Smooth muscle cell of the brain vasculature (primary cell): Measurements from ENCODE around the gene APOD.

Experiments
- DNase-seq: peaks from one replicate; pipeline ENCODE4 v3.0.0-alpha.2; 2012; ENCODE audit warnings: low read depth, low spot score

Gene APOD

DNA sequence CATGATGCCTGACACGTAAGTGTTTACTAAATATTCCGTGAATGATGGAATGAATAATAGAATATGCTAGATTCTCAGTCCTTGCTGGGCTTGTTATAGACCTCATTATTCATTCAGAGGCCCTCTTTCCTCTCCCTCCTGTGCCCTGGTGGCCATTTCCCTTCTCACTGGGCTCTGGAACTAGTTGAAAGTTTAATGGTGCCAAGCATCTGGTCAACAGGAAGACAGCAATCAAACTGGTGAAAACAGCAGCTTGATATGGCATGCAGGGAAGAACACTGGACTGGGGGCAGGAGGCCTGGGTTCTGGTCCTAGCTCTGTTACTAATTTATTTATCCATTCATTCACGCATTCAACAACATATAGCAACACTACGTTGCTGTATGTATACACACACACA is 3.7 kb upstream of the APOD start:
- no peak for DNase-seq

DNA sequence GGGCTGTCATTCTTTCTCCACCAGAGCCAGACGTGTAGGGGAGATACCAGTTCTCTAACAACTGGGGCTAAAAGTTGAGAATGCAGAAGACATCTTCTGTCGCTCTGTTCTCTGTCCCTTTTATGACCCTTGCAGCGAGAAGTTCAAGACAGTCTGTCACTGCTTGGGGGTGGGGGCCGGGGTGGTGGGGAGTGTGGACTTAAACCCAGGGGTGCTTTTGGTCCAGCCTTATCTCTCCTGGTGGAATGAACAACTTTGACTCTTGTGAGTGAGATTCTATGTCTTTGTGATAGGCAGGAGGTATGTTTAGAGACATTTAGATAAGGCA is 767 bp upstream of the APOD start:
- DNase-seq = no peak

DNA sequence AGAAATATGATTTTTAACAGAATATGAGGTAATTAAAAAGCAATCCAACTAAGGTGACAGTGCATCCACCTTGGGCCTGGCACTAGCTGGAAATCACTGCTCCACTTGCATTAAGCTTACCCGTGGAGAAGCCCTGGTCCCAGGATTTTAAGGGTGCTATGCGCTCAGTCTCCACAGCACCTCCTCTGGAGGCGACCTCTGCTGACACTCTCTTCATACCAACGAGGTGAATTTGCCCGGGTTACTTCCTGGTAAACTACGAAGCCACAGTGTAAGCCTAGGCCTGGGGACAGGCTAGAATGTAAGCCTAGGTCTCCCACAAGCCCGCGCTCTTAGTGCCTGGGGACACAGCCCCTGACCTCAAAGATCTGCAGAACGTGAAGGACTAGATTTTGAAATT is 793 bp downstream of the APOD start:
- no peak for DNase-seq

DNA sequence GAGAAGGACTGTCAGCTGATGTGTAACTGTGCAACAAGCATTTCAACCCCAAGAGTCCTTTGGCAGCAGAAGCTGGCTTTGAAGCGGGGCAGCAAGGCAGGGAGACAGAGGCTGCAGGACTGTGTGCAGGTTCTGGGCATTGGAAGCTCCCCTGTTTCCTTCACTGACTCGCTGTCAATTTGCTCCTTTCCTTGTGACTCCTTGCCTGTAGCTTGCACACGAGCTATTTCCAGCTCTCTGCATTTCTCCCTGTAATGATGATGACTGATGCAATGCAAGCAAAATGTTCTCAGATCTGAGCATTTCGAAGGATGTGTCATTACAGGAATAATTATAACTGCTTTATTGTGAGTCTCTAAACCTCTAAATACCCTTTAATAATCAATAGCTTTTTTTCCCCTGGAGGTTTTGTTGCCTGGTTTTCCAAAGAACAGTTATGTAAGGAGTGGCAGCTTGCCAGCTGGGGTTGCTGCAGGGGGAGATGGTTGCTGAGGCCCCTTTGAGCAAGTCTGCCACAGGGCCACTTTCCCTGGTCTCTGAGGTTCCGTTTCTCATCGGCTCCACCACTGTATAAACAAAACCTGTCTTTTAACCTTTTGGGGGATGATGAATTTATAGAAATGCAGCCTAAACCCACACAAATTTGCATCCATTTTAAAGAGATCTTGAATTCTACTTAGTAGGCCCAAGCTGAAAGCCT is 2.8 kb downstream of the APOD start:
- DNase-seq = no peak

DNA sequence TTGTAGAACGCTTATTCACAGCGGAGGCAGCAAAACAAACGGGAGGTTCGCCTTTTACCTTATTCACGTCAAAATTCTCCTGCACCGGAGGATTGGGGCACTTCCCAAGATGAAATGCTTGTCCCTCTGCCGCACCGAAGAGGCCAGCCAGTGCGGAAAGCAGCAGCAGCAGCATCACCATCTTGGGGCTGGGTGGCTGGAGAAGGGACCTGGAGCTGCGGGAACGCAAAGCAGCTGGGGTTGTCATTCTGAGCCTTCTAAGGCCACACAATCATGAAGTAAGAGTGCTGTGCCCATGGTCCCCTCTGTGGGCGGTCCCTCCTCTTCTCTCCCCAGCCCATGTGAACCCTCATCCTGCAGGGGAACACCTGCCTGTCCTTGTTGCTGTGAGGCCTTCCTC is 4.5 kb downstream of the APOD start:
- DNase-seq = no peak

DNA sequence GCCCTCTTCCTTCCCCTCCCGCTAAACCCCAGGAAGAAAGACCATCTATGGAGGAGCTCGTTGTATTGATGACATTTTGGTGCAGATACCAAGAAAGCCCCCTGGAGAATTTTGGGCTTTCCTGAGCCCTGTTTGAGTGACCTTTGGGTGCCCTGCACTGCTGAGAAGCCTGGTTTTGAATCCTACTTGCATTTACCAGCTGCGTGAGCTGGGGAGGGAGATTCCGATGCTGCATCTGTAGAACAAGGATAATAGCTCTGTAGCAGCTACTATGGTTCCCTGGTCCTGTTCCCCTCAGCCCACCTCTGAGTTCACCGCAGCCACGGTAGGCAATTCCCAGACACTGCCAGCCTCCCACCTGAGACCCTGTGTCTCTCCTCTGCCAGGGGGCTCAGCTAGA is 5.2 kb downstream of the APOD start:
- DNase-seq = no peak

DNA sequence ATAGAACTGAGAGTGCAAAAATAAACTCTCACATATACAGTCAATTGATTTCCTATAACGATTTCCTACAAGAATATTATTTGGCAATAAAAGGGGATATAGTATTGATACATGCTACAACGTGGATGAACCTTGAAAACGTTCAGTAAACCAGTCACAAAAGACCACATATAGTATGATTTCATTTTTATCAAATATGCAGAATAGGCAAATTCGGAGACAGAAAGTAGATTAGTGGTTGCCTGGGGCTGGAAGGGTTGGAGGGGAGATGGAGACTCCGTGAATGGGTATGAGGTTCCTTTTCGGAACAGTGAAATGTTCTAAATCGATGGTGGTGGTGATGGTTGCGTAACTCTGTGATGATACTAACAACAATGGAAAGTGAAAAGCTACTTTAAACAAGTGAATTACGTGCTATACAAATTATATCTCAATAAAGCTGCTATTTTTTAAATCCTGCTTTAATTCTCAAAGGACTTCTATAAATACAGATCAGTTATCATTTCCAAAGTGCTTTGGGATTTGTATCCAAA is 6.0 kb downstream of the APOD start:
- no peak for DNase-seq

DNA sequence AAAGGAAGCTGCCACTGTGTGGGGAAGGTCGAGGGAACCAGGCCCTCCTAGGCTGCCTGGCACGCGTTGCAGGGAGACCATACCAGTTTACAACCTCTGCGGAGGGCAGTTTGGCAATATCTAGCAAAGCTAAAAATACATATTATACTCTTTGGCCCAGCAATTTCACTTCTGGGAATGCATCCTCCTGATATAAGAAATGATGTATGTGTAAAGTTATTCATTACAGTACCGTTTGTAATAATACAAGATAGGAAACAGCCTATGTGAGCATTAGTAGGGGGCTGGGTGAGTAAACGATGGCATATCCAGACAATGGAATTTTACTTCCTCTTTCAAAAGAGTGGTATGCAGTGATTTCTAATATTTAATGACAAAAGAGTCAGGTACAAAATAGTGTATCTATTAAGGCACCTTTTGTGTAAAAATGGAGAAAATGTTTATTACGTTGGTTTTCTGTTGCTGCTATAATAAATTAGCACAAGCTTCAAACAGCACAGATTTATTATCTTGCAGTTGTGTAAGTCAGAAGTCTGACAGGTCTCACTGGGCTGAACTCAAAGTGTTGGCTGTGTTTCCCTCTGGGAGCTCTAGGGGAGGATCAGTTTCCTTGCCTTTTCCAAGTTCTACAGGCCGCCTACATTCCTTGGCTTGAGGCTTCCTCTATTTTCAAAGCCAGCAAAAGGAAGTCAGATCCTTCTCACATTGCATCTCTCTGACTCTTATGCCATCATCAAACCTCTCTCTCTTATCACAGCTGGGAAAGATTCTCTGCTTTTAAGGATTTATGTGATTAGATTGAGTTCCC is 9.0 kb downstream of the APOD start:
- DNase-seq = no peak

DNA sequence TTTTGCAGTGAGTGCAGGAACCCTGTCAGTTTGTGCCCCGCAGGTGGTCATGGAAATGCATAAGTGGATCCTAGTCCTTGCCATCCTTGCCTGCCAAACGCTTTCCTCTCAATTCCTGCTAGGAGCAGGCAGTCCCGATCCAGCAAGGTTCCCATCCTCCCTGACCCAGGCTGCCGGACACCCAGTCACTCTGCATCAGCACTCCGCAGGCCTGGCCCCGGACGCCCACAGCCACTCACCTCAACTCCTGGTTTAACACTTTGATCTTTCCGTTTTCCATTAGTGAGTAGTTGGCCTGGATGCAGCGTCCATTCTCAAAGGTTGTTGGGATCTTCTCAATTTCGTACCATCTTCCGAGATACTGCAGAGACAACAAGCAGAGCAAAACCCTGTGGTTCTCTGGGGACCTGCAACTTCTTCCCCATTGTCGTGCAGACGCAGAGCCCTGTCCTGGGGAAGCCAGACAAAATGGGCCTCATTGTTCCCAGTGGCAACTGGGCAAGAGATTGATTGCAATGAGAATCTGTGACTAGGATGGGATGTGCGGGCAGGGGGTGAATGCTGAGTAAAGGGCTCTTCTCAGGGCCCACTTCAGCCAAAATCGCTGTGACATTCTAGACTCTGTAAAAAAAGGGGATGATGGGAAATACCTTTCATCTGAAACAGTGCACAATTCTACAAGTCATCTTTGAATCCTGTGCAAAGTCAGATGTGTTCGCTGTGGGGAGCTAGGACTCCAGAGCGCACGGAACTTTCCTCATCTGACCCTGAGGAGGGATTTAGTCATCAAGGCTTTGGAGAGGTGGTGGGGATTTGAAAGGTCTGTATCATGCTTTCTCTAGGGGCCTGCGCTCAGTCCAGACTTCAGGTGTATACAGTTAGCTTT is 9.9 kb downstream of the APOD start:
- DNase-seq = no peak

DNA sequence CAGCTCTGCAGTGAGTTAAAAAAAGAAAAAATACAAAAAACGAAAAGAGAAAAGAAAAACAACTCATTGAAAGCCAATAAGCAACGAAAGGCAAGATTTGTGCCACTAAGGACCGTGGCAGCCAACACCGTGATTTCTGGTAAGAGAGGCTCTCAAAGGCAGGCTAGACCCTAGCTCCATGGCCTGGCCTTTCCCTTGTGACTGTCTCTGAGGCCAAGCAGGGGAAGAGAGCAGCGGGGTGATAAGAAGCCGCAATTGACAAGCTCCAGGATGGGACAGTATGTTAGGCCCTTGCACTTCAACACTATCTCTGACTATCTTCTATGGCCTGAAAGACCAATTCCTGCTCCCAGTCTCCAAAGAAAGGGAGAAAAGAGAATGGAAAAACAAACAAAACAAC is 12.4 kb downstream of the APOD start:
- DNase-seq = no peak

DNA sequence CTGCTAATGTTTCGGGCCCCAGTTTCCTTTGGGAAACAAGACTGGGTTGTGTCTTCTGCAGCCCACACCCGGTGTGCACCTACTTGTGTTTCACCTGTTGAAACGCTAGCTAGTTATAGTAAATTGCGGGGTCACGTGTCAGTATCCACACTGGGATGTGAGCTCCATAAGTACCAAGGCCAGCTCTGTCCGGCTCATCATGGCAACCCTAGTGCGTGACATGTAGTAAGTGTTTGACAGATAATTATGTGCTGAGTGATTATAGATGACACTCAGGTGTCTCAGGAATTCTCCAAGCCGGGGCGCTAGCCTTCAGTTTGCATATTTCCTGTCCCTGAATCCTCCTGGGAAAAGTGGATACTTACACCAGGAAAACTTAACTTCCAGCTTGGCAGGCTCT is 12.8 kb downstream of the APOD start:
- DNase-seq = no peak

DNA sequence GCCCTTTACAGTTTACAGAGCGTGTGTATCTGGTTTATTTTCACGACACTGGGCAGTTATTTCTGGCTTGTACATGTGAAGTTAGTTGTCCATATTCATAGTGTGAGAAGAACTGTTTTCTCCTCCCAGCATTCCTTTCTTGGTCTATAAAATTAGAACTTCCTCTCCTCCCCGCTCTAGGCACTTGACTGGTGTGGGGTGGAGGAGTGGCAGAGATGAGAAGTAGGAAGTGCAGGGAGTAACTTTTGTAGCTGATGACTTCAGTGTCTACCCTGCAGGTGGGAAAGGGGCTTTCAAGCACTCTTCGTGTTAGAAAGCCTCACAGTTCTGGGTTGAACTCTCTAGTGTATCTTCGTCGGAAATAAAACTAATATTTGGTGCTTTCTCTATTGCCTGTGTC is 13.4 kb downstream of the APOD start:
- no peak for DNase-seq

DNA sequence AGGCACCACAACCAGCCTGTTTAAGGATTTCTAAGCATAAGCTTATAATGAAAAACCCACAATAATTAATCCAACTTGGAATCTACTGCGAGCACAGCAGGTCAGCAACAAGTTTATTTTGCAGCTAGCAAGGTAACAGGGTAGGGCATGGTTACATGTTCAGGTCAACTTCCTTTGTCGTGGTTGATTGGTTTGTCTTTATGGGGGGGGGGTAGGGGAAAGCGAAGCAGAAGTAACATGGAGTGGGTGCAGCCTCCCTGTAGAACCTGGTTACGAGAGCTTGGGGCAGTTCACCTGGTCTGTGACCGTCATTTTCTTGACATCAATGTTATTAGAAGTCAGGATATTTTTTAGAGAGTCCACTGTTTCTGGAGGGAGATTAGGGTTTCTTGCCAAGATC is 15.1 kb downstream of the APOD start:
- DNase-seq = no peak

DNA sequence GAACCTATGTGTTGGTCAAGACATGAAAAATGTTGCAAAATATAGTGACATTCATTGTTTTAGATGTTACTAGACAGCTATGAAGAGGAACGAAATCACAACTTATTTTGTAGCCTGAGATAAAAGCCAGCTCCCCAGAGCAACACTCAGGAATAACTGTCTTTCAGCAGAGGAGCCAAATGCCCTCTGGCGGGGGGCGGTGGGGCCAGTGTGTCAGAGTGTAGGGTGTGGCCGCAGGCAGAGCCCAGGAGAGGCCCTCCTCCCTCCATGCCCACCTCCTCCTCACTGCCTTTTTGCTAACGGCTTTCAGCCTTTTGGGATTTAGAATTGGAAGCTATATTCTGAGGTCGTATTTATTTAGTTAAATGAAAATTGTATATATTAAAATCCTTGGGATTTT is 16.9 kb downstream of the APOD start:
- DNase-seq = no peak

DNA sequence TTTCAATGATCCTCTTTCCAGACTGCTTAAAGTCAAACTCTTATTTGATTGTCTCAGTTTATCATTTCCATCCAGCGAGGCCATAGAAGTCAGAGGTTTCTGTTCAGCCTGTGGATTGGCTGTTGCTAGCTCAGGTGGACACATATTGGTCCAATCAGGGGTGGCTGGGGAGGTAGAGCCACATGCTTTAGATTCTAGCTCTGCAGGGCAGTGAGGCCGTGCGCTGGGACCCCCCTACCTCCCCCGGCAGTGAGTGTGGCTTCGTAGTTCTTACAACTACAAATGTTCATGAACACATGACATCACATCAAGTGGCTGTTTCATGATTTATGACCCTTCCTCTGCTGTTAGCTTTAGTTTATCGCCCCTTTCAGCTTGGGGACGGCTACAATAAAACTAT is 18.0 kb downstream of the APOD start:
- DNase-seq = no peak

DNA sequence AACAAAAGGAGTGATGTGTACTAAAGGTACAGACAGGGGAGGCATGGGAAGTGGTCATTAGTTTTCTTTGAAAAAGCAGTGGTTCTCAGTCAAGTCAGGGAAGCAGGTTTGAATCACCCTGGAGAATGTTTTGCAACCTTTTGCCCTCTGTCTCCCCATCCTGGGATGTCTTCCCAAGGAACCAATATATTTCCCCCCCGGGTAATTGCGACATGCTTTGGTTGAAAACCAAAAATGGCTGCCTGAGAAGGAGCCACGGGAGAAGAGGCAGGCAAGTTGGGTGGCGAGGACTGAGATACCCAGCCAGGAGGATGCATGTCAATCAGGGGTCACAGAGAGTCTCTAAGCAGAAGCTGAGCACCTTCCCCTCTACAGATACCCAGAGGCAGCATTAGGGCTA is 20.4 kb downstream of the APOD start:
- DNase-seq = no peak

DNA sequence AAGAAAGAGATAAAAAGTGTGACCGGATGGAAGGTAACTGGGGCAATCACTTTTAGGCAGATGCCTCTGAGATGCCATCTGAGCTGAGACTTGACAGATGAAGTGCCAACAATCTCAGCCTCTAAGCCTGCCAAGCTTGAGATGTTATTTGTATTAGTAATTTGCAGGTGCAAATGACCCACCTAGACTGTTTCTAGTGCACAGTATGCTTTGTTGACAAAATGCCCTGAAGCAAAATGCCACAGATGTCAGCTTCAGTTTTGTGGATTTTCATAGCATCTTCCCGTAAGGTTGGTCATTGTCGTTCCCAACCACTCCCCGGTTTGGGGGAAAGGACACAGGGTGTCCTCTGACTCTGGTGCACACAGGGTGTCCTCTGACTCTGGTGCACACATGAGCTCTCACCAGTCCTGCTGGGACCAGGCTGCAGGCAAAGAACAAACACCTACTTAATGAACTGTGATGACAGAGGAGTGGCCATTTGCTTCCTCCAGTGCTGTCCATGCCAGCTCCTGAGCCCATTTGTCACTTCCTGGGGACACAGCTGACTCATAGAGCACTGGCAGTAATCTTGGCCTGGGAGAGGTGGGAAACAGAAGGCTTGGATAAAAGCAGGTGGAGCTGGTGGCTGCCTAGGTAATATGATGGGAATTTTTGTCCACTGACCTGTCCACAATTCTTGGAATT is 23.9 kb downstream of the APOD start:
- no peak for DNase-seq

DNA sequence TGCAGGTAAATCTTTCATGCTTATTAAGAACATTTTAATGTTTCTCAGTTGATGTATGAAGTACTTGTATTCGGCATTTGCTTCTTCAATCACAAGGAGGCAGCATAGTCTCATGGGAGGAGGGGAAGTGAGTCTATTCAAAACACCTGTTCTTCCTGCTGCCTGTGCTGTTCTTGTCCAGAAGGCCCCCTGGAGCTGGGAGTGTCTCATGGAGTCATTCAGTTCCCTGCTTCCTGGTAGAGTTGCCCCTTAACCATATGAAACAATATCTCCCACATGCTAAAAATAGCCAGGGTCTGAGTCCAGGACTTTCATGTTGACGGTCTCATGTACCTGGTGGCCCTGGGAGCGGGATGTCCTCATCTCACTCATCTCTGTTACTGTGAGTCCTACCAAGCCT is 25.1 kb downstream of the APOD start:
- DNase-seq = peak; percentile 44

DNA sequence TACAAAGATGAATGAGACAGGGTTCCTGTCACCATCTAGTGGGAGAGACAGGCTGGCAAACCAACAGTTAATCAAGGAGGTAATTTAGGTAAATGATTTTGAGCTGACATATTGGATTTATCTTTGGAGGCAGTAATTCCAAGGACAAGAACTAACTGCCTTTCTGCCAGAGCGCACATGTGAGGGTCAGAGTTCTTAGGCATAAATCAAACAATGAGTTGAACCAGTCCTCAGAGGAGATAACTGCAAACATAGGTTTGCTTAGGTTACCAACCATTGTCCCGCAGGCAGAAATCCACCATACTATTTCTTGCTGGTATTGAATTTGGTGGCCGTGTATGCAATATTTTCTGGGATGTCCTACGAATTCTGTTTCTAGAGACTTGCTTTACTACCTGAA is 26.4 kb downstream of the APOD start:
- no peak for DNase-seq

DNA sequence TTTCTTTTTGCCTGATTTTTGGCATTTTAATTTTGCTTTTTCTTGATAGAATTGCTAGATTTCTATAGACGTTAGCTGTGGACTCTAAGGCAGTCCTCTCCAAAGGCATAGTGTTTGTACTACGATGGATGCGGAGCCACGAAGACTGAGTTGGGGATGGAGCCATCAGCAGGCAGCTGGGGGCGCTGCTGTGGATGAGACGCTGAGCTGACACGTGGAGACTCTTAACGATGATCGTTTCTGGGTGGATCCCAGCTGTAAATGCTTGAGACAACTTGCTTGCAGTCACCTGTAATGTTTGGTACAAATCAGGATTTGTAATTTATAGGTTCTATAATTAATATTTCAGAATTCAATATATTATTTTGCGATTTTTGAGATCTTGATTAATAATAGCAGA is 27.4 kb downstream of the APOD start:
- no peak for DNase-seq

DNA sequence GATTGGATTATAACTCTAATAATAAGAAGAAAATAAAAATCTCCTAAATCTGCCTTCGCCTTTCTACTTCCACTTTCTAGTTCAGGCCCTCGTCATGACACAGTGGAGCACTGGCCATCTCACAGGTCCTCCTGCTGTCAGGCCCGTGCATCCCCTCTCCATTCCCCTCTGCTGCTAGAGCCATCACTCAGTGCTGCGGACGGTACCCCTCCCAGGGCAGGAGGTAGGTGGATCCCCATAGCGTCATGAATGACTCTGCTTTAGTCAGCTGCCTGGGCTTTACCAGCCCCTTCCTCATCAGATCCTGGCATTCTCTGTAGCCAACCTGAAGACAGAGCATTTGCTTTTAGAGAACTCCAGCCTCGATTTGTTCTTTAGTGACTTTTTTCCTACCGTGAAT is 28.6 kb downstream of the APOD start:
- no peak for DNase-seq

DNA sequence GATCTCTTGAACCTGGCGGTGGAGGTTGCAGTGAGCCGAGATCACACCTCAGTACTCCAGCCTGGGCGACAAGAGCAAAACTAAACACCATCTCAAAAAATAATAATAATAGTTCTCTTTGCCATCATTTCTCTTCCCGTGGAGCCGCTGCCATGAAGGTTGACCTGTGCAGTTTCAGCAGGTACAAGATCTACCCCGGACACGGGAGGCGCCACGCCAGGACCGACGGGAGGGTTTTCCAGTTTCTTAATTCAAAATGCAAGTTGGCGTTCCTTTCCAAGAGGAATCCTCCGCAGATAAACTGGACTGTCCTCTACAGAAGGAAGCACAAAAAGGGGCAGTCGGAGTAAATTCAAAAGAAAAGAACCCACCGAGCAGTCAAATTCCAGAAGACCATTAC is 29.3 kb downstream of the APOD start:
- no peak for DNase-seq
